Sigmoid colon (tissue), 4 donors: Measurements from ENCODE around the gene NKIRAS1.
"Not testable (repeated sequence)": the region's sequence is repeated elsewhere in the genome, so short reads cannot be mapped to it uniquely, and the experiment has no call there.

Experiments used
- CTCF ChIP-seq, 4 experiments: fragments of 450-650 bp in 3 of 4; fragments of 200-600 bp in 1 of 4; IDR thresholded peaks; one replicate each; pipeline ENCODE4 v1.5.1; 2016 to 2019; ENCODE audit warnings: antibody characterized with exemption in 4 of 4, mild to moderate bottlenecking in 3 of 4, moderate library complexity in 2 of 4
- EP300 ChIP-seq, 4 donors: sonication (generic); formaldehyde crosslinking; IDR thresholded peaks; one replicate each; pipeline ENCODE4 v1.6.1; 2017; ENCODE audit warnings: antibody characterized with exemption in 4 of 4
- POLR2A ChIP-seq, 2 donors: fragments of 450-650 bp; IDR thresholded peaks; one replicate each; pipeline ENCODE4 v1.6.1; 2016; ENCODE audit warnings: antibody characterized with exemption in 2 of 2, mild to moderate bottlenecking in 2 of 2, moderate library complexity in 2 of 2
- POLR2AphosphoS5 ChIP-seq, 4 donors: sonication (generic); formaldehyde crosslinking; IDR thresholded peaks; one replicate each; pipeline ENCODE4 v1.6.1; 2017; ENCODE audit warnings: antibody characterized with exemption in 4 of 4

DNA sequence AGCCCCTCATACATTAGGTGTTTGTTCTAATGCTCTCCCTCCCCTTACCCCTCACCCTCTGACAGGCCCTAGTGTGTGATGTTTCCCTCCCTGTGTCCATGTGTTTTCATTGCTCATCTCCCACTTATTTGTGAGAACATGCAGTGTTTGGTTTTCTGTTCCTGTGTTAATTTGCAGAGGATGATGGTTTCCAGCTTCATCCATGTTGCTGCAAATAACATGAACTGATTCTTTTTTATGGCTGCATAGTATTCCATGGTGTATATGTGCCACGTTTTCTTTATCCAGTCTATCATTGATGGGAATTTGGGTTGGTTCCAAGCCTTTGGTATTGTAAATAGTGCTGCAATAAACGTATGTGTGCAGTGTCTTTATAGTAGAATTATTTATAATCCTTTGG, 67.3 kb downstream of the NKIRAS1 start:
- TF ChIP-seq EP300, POLR2A, POLR2AphosphoS5, CTCF (IDR thresholded peaks at IDR 0.05): not testable (repeated sequence)
